GM19395 (cell line): ENCODE results near the gene RPTOR.

Experiments used
- ATAC-seq: cut with Tn5 transposase; IDR thresholded peaks from one replicate; pipeline ENCODE4 v1.9.1; 2021; ENCODE audit warnings: mild to moderate bottlenecking, moderate library complexity; ENCODE audit not compliant: unreplicated experiment

RPTOR gene

DNA sequence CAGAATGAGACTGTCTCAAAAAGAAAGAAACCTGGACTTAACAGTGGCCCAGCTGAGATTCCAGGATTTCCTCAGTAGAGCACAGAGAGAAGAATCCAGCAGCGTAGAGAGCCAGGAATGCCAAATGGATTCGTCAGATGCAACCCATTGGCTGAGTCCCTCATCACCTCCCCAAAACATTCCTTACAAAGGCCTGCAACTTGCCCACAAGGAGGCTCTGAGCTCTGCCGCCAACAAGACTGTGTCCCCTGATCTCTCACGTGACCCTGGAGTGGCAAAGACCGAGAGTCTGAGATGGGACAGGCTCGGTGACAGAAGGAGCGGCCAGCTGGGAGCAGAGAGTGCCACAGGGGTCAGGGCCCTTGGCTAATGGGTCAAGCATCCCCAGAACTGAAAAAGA is 440.1 kb downstream of the RPTOR start:
- no peak for ATAC-seq

DNA sequence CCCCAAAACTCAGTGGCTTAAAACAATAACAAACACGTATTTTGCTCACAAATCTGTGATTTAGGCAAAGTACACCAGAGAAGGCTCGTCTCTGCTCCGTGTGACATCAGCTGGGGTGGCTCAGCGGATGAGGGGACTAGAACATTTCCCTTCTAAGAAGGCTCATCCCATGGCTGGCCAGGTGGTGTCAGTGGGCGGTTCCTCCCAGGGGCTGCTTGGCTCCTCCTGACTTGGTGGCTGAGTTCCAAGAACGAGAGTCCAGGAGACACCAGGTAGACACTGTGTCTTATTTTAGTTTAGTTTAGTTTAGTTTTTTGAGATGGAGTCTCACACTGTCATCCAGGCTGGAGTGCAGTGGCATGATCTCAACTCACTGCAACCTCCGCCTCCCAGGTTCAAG is 441.4 kb downstream of the RPTOR start:
- ATAC-seq: no peak

DNA sequence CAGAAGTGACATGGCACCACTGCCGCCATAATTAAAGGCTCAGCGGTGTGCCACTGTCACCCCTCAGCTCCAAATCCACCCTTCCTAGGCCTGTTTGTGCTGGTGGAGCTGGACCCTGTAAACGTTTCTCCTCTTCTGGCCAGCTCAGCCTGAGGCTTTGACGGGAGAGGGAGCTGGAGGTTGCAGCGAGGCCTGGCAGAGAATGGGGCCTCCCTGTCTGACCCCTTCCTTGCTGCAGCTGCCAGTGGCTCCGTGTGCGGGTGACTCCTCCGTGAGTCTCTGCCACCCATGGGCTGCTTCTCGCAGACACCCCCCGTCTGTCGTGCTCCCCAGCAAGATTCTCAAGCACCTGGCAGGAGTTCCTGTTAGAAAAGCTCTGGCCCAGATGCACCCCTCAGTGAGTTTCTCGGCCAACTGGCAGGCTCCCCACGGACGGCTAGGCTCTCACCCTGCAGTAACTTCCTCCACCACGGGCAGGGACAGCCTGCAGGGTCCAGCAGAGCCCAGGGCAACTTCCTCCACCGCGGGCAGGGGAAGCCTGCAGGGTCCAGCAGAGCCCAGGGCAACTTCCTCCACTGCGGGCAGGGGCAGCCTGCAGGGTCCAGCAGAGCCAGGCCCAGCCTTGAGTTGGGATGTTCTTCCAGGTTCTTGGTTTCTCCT is 442.3 kb downstream of the RPTOR start:
- ATAC-seq: no peak

DNA sequence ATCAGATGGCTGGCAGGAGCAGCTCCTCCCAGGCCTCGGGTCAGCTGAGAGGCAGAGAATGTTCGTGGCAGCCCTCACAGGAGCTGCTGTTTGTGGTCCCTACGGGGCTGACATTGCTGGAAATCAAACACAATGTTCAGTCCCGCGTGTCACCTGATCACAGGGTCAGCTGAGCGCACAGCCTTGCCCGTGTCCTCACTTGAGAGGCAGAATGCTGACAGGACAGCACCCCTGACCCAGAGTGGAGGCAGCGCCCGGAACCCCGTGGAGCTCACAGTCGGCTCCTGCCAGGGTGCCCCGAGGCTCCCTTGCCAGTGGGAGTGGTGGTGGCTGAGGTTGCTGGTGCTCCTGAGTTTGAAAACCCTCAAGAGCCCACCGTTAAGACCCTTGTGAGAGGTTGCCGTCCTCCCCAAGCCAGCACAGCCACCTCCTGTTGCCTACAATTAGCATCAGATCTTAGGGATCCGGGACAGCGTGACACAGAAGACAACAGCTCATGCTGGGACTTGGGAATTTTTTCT is 443.4 kb downstream of the RPTOR start:
- no peak for ATAC-seq

DNA sequence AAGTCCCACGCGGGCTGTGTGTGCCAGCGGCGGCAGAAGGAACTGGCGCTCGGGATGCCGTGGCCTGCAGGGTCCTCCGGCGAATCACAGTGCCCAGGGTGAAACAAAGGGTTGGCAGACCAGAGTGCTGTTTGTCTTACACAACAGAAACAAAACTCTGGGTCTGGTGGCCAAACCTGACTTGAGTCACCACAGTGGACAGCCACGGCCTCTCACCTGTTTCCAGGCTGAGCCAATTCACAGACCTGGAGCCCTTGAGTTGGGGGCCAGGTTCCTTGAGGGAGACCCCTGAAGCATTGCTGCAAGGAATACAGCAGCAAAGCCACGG is 444.9 kb downstream of the RPTOR start:
- ATAC-seq: no peak

DNA sequence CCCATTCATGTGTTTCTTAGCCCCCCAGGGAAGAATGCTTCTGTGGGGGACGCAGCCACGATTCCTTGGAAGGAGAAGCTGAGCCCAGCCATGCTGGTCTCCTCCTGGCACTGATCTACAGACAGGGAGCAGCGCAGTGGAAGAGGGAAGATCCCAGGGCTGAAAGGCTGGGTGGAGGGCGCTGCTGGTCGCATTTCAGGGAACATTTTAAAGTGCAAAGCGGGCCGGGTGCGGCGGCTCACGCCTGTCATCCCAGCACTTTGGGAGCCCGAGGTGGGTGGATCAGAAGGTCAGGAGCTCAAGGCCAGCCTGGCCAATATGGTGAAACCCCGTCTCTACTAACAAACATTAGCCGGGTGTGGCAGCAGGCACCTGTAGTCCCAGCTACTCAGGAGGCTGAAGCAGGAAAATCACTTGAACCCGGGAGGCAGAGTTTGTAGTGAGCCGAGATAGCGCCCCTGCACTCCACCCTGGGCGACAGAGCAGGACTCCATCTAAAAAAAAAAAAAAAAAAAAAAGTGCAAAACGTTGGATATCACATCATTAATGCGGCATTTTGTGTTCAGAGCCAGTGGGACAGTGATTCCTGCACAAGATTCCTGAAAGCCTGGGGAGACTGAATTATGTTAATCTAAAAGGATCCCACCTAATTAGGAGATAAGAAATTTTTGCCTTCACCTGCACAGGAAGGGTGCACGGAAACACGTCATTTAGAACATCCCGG is 446.4 kb downstream of the RPTOR start:
- no peak for ATAC-seq

GRCh38 chr17:80991645-80992076 is 447.0 kb downstream of the RPTOR start, which contains the start of gene CHMP6:
Gene CHMP6 (plus strand): TSS chr17:80991841. CDS start chr17:80991919, 78 bp downstream.
- ATAC-seq: no peak

DNA sequence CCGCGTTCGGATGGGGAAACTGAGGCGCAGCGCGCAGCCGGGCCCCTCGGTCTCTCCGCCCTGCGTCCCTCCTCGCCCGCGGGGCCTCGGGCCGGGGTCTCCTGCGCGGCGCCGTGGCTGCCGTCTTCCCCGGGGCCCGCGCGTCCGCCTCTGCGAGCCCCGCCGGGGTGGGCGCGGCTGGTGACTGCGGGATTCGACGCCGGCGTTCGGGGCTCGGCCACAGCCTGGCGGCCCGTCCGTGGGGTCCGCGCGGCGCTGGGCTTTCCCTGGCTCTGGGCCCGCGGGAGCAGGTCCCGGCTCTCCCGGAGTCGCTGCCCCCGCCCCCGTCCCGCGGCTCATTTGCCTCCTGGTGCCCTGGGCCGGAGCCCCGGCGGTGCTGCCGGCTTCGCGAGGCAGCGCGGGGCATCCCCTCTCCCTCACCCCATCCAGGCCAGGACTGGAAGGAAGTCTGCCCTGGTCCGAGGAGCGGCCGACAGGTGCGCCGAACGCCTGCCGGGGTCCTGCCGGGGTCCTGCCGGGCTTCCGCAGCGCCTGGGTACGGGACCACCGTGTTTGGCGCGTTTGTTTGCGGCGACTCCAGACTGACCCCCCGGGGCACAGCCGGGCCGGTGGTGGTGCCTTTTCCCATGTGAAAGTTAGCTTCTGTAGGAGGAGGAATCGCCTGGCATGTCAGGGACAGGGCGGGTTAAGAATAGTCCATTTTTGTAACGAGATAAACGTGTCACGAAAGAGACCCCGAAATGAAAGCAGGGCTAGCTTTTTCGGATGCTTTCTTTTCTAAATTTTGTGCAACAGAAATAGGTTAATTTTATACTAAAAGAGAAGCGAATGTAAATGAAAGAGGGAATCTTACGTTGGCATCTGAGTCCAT is 447.7 kb downstream of the RPTOR start:
- no peak for ATAC-seq

GRCh38 chr17:80992948-80993624 is 448.4 kb downstream of the RPTOR start:
- ATAC-seq: no peak

DNA sequence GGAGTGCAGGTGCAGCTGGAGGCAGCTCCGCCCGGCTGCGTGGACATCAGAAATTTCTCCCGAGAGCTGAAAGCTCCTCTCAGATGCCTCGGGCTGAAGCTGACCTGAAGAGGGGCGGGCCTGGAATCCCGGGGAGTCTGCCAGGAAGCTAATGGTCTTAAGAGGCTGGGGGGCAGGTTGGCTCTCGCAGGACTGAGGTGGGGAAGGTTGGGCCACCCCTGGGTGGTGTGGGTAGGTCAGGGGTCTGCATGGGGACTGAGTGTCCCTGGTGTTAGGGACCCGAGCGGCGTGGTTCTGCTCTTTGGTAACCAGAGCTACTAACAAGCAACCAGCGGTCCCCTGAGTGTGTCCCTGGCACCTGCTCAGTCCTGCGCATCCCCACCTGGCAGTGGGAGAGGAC is 450.5 kb downstream of the RPTOR start:
- no peak for ATAC-seq

DNA sequence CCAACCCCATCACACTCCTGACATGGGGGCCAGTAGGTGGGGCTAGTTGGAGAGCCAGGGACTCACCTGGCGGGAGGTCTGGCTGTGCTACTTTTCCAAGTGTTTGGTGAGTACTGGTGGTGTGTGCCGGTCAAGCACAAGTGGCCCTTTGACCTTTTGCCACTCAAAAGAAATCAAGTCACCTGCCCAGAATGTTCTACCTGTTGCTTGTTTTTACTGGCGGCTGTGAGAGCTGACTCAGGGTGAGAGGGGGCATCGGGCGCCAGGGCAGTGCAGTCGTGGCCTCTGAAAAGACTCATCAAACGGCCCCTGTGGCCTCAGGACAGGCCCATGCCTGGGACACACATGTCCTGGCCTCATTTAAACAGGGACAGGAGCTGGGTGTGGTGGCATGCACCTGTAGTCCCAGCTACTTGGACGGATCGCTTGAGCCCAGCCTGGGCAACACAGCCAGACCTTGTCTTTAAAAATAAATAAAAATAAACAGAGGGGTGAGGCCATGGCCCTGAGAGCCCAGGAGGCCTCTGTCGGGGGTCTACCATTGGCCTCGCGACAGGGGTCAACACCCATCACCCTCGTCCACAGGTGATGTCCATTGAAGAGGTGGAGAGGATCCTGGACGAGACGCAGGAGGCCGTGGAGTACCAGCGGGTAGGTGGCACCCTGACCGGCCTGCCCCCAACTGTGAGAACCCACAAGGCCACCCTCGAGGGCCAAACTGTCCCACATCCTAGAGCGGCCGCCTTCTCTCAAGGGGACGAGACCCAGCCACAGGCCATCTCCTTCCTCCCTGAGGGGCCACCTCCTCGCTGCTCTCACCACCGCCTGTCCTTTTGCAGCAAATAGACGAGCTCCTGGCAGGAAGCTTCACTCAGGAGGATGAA is 452.0 kb downstream of the RPTOR start:
- no peak for ATAC-seq

DNA sequence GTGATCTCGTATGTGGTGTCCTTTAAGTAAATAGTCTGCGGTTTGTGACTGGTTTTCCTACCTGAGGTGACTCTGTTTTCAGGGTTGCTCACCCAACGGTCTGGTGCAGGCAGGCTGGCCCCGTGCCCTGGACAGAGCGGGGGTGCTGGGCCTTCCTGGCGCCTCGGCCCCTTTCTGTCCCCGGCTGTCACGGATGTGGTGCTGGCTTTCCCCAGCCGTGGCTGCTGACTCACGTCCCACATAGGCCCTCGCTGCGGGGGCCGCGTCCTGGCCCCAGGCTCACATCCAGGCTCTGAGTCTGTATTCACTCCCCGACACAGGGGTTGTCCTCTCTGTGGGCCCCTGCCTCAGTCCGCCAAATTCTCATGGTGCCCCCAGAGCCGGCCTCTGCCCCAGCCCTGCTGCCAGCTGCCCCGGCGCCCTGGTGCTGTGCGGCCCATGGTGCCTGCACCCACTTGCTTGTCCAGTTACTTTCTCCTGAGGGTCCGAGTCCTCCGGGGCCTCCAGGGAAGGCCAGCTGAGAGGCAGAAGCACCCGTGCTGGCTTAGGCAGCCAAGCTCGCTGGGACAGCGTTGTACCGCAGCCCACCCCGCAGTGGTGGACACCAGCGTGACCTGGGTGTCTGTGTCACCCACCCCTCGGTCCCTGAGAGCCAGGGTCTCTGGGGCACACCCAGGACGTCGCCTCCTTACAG is 452.9 kb downstream of the RPTOR start:
- no peak for ATAC-seq

DNA sequence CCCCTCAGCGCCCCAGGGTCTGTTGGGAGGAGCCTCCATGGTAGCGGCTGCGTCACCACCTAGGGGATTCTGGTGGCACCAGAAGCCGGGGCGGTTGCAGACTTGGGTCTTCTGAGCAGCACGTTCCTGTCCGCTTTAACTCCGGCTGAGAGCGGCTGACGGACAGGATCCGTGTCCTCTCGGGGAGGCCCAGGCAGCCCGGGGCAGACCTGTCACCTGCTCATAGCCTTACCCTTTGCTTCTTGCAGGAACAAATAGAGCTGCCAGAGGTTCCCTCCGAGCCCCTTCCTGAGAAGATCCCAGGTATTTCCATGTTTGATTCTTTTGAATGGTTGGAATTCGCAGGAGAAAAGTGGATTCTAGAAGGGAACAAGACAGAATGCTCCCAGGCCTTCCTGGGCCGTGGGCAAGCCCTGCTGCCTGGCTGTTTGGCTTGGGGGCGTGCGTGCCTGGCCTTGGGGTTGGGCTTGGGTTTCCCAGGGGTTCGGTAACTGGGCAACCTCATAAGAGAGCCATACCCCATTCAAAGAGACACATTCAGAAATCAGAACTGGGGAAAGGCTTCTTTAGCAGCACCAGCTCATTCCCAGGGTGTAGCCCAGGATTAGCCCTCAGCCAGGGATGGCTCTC is 453.6 kb downstream of the RPTOR start:
- ATAC-seq: no peak

DNA sequence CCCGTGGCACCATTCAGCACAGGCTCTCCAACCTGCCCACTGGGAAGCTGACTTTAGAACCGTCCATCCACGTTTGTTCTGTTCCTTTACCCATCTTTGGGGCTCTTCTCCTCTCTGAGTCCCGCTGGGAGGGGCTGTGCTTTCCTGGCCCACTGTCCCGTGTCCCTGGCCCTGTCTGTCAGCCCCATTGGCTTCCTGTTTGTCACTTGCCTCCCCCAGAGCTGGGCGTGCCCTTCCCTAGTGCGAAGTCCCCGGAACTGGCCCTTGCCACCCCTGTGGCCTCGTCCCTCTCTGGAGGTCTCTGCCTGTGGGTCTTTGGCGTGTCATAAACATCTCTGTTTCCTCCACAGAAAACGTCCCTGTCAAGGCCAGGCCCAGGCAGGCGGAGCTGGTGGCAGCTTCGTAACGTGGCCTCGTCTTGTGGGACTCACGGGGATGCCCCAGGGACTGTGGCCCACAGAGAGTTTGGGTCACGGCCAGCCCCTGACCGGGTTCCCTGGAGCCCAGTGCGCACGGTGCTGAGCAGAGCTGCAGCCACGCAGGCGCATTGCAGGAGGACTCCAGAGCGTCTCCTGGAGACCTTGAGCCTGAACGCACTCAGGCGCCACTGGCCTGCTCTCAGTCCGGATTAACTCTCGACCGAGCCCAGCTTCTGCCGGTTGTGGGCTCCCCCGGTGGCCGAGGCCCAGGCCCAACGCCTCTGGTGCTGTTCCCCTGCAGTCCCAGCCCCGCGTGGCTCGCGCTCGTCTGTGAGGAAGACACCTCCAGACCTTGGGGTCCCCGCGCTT is 454.3 kb downstream of the RPTOR start:
- ATAC-seq: no peak

GRCh38 chr17:80999536-81000333 is 455.1 kb downstream of the RPTOR start:
- ATAC-seq: no peak

DNA sequence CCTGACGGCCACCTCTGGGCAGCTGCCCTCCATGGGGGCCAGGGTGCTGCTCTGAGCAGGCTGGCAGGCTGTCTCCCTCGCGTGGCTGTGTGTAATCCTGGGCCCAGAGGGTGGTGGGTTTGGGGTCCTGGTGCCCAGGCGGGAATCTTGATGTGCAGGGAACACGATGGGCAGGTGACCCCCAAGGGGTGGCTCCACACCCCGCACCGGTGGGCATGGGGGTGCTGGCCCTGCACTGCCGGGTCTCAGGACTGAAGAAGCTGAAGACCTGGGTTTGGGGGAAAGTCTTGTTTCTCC is 455.6 kb downstream of the RPTOR start:
- no peak for ATAC-seq

DNA sequence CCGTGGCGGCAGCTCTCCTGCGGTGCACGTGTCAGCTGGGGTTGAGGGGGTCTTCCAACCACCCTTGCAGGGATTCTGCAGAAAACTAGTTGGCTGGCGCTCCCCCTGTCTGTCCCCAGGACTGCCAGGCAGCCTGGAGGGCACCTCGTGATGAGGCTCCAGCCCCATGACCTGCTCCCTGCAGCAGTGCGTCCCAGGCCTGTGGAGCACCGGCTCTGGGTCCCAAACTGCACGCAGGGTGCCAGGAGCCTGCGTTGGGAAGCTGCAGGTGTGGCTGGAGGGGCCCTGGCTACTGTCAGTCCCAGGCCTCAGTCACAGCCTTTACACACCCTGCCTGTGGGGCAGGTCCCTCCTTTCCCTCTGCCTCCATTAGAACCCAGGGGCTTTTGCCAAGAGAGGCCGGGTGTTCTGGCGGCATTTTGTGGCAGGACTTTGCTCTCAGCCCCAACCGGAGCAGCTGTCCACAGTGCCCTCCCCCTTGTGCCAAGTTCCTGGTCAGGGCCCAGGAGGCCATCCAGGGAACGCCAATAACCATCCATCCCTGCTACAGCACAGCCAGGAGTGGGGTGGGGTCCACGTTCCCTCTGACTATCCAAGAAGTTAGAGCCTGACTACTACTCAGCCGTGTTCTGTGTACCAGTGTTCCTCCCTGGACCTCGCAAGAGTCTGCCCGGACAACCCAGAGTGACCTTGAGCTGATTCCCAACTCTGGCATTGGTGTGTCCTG is 456.2 kb downstream of the RPTOR start:
- no peak for ATAC-seq
